ENCODE results near the gene NCL. TPM values are rescaled to one million over a fixed set of nuclear protein-coding genes. Genes with fewer than 3 reads are reported as not detected.

Gene NCL
- total and polyA plus RNA-seq, 4 donors = 83.1 to 139 (median 107) TPM

DNA sequence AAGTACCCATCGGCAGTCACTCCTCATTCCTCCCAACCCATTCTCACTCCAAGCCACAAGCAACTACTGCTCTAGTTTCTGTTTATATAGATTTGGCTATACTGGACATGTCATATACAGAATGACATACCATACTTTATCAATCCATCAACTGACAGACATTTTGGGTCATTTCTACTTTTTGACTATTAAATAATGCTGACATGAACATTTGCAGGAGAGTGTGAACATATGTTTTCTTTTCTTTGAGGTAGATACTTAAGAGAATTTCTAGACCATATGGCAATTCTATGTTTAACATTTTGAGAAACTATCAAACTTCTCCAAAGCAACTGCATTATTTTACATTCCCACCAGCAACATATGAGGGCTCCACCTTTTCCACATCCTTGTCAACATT lies 33.4 kb upstream of the NCL start (continued):
- TF ChIP-seq HNF4G (IDR thresholded peaks at IDR 0.05) = no peak
- no peak for TF ChIP-seq EGR1 (IDR thresholded peaks at IDR 0.05; ENCODE audit: low read depth in 2 of 2)
- TF ChIP-seq GABPA (IDR thresholded peaks at IDR 0.05 in 1 of 2, conservative IDR thresholded peaks at IDR 0.05 in 1 of 2) = no peak

DNA sequence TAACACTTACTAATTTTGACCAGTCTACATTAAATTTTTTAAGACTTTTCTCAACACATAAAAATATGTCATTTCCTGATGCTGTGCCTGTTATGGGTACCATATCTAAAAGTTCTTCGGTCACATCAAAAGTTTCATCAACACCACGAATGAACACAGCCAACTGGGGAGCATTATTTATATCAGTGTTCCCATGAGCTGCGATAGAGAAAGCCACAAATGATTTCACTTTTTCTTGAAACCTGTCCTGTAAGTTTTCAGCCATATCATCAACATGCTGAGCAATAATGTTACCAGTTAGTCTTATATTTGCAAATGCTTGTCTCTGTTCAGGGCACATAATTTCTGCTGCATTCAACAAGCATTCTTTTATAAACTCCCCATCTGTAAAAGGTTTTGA lies 30.4 kb upstream of the NCL start:
- H3K9ac ChIP-seq (ENCODE audit: low read depth in 1 of 2, low read length in 2 of 2) = no peak overlapping the region
- no peaks in the 10 kb centered on the region for H3K9me3 ChIP-seq (ENCODE audit: control insufficient read depth in 4 of 4, low read length in 3 of 4)
- no peaks in the 10 kb centered on the region for H3K27me3 ChIP-seq (ENCODE audit: control insufficient read depth in 4 of 4, insufficient read depth in 4 of 4, low read length in 3 of 4)
- WGBS = 84% methylated on average over 3 of the region's 3 CpGs
- no peak overlapping the region for H3K4me3 ChIP-seq (ENCODE audit: low read depth in 1 of 3, low read length in 3 of 3)
- no peaks in the 10 kb centered on the region for H3K36me3 ChIP-seq (ENCODE audit: control insufficient read depth in 4 of 4, insufficient read depth in 3 of 4, low read depth in 1 of 4, low read length in 3 of 4)
- TF ChIP-seq SP1 (IDR thresholded peaks at IDR 0.05) (no peak), FOXA1 (IDR thresholded peaks at IDR 0.05) (no peak), YY1 (IDR thresholded peaks at IDR 0.05) (no peak), RAD21 (IDR thresholded peaks at IDR 0.05) (no peak), JUND (IDR thresholded peaks at IDR 0.05) (no peak), EGR1 (IDR thresholded peaks at IDR 0.05; ENCODE audit: low read depth in 2 of 2) (no peak), FOXA2 (IDR thresholded peaks at IDR 0.05) (no peak), NR2F2 (IDR thresholded peaks at IDR 0.05) (no peak), HNF4A (conservative IDR thresholded peaks at IDR 0.05) (no peak)
- TF ChIP-seq, protein P1, sequence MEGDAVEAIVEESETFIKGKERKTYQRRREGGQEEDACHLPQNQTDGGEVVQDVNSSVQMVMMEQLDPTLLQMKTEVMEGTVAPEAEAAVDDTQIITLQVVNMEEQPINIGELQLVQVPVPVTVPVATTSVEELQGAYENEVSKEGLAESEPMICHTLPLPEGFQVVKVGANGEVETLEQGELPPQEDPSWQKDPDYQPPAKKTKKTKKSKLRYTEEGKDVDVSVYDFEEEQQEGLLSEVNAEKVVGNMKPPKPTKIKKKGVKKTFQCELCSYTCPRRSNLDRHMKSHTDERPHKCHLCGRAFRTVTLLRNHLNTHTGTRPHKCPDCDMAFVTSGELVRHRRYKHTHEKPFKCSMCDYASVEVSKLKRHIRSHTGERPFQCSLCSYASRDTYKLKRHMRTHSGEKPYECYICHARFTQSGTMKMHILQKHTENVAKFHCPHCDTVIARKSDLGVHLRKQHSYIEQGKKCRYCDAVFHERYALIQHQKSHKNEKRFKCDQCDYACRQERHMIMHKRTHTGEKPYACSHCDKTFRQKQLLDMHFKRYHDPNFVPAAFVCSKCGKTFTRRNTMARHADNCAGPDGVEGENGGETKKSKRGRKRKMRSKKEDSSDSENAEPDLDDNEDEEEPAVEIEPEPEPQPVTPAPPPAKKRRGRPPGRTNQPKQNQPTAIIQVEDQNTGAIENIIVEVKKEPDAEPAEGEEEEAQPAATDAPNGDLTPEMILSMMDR (IDR thresholded peaks at IDR 0.05; ENCODE audit: low read depth, low read length, missing input control) = no peak
- TF ChIP-seq, protein P2, sequence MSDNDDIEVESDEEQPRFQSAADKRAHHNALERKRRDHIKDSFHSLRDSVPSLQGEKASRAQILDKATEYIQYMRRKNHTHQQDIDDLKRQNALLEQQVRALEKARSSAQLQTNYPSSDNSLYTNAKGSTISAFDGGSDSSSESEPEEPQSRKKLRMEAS (IDR thresholded peaks at IDR 0.05) = no peak
- TF ChIP-seq, protein P3, sequence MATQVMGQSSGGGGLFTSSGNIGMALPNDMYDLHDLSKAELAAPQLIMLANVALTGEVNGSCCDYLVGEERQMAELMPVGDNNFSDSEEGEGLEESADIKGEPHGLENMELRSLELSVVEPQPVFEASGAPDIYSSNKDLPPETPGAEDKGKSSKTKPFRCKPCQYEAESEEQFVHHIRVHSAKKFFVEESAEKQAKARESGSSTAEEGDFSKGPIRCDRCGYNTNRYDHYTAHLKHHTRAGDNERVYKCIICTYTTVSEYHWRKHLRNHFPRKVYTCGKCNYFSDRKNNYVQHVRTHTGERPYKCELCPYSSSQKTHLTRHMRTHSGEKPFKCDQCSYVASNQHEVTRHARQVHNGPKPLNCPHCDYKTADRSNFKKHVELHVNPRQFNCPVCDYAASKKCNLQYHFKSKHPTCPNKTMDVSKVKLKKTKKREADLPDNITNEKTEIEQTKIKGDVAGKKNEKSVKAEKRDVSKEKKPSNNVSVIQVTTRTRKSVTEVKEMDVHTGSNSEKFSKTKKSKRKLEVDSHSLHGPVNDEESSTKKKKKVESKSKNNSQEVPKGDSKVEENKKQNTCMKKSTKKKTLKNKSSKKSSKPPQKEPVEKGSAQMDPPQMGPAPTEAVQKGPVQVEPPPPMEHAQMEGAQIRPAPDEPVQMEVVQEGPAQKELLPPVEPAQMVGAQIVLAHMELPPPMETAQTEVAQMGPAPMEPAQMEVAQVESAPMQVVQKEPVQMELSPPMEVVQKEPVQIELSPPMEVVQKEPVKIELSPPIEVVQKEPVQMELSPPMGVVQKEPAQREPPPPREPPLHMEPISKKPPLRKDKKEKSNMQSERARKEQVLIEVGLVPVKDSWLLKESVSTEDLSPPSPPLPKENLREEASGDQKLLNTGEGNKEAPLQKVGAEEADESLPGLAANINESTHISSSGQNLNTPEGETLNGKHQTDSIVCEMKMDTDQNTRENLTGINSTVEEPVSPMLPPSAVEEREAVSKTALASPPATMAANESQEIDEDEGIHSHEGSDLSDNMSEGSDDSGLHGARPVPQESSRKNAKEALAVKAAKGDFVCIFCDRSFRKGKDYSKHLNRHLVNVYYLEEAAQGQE (IDR thresholded peaks at IDR 0.05) = no peak
- TF ChIP-seq, protein P4, sequence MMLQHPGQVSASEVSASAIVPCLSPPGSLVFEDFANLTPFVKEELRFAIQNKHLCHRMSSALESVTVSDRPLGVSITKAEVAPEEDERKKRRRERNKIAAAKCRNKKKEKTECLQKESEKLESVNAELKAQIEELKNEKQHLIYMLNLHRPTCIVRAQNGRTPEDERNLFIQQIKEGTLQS (IDR thresholded peaks at IDR 0.05) = no peak
- no peak for DNase-seq (ENCODE audit: low spot score)
- H3K4me1 ChIP-seq (ENCODE audit: control insufficient read depth in 4 of 4, insufficient read depth in 4 of 4, low read length in 3 of 4) = no peaks in the 10 kb centered on the region
- H3K27ac ChIP-seq (ENCODE audit: low read depth in 1 of 2, low read length in 2 of 2) = no peak overlapping the region

DNA sequence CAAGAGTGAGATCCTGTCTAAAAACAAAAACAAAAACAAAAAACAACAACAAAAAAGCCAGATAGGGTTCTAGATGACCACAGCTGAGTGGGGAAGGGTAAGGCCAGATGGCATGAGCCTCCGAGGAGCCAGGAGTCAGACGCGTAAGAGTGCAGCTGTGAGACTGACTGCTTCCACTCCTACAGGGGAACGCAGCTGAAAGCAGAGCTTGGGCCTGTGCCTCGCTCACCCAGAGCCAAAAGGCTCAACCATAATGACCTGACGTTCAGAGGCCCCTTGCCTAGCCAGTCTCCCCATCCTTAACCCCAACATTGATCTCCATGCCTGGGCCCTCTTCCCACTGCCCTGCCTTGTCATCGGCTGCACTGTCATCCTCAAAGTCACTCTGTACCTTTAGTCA lies 26.5 kb upstream of the NCL start:
- no peak for DNase-seq (ENCODE audit: low spot score)
- Histone ChIP-seq H3K4me3 (ENCODE audit: low read depth in 1 of 3, low read length in 3 of 3) (no peak overlapping the region), H3K4me1 (ENCODE audit: control insufficient read depth in 4 of 4, insufficient read depth in 4 of 4, low read length in 3 of 4) (no peaks in the 10 kb centered on the region), H3K9ac (ENCODE audit: low read depth in 1 of 2, low read length in 2 of 2) (no peak overlapping the region), H3K9me3 (ENCODE audit: control insufficient read depth in 4 of 4, low read length in 3 of 4) (no peaks in the 10 kb centered on the region), H3K36me3 (ENCODE audit: control insufficient read depth in 4 of 4, insufficient read depth in 3 of 4, low read depth in 1 of 4, low read length in 3 of 4) (no peaks in the 10 kb centered on the region), H3K27ac (ENCODE audit: low read depth in 1 of 2, low read length in 2 of 2) (no peak overlapping the region), H3K27me3 (ENCODE audit: control insufficient read depth in 4 of 4, insufficient read depth in 4 of 4, low read length in 3 of 4) (no peaks in the 10 kb centered on the region)
- WGBS = 95% methylated on average over 7 of the region's 7 CpGs
- TF ChIP-seq RXRA (IDR thresholded peaks at IDR 0.05) (no peak), YY1 (IDR thresholded peaks at IDR 0.05) (no peak), RAD21 (IDR thresholded peaks at IDR 0.05) (no peak), SP1 (IDR thresholded peaks at IDR 0.05) (no peak), HNF4A (conservative IDR thresholded peaks at IDR 0.05) (no peak), FOXA1 (IDR thresholded peaks at IDR 0.05) (no peak), FOXA2 (IDR thresholded peaks at IDR 0.05) (no peak), EGR1 (IDR thresholded peaks at IDR 0.05; ENCODE audit: low read depth in 2 of 2) (no peak), HNF4G (IDR thresholded peaks at IDR 0.05) (no peak), GABPA (IDR thresholded peaks at IDR 0.05 in 1 of 2, conservative IDR thresholded peaks at IDR 0.05 in 1 of 2) (no peak), NR2F2 (IDR thresholded peaks at IDR 0.05) (no peak), JUND (IDR thresholded peaks at IDR 0.05) (no peak)
- TF ChIP-seq, protein P5, sequence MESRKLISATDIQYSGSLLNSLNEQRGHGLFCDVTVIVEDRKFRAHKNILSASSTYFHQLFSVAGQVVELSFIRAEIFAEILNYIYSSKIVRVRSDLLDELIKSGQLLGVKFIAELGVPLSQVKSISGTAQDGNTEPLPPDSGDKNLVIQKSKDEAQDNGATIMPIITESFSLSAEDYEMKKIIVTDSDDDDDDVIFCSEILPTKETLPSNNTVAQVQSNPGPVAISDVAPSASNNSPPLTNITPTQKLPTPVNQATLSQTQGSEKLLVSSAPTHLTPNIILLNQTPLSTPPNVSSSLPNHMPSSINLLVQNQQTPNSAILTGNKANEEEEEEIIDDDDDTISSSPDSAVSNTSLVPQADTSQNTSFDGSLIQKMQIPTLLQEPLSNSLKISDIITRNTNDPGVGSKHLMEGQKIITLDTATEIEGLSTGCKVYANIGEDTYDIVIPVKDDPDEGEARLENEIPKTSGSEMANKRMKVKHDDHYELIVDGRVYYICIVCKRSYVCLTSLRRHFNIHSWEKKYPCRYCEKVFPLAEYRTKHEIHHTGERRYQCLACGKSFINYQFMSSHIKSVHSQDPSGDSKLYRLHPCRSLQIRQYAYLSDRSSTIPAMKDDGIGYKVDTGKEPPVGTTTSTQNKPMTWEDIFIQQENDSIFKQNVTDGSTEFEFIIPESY (IDR thresholded peaks at IDR 0.05) = no peak
- TF ChIP-seq, protein P4 (IDR thresholded peaks at IDR 0.05) = no peak
- TF ChIP-seq, protein P1 (IDR thresholded peaks at IDR 0.05; ENCODE audit: low read depth, low read length, missing input control) = no peak

Data from liver (tissue), 9 donors.